Ascending aorta (tissue), 2 donors: ENCODE data around the gene PLEKHF1. TPM values are rescaled to one million over a fixed set of nuclear protein-coding genes. Genes with fewer than 3 reads are reported as not detected.

Experiments
- DNase-seq, 2 donors: peaks; one replicate each; pipeline ENCODE4 v3.0.0-alpha.2; 2019; ENCODE audit warnings: low spot score in 2 of 2
- H3K27ac ChIP-seq, 2 donors: fragments of 200-600 bp; sonication (generic); one replicate each; pipeline ENCODE4 v1.5.1; 2016 to 2017; ENCODE audit warnings: mild to moderate bottlenecking in 1 of 2
- H3K27me3 ChIP-seq: fragments of 200-600 bp; sonication (generic); one replicate; pipeline ENCODE4 v1.5.1; 2017
- H3K36me3 ChIP-seq, 2 donors: fragments of 200-600 bp; sonication (generic); one replicate each; pipeline ENCODE4 v1.5.1; 2016
- H3K4me1 ChIP-seq, 2 donors: fragments of 200-600 bp; sonication (generic); one replicate each; pipeline ENCODE4 v1.5.1; 2016 to 2017; ENCODE audit warnings: mild to moderate bottlenecking in 1 of 2
- H3K4me3 ChIP-seq, 2 donors: fragments of 200-600 bp; sonication (generic); one replicate each; pipeline ENCODE4 v1.5.1; 2016 to 2017; ENCODE audit warnings: mild to moderate bottlenecking in 1 of 2
- H3K9me3 ChIP-seq, 2 donors: fragments of 200-600 bp; sonication (generic); one replicate each; pipeline ENCODE4 v1.5.1; 2016
- CTCF ChIP-seq, 3 experiments: fragments of 200-600 bp in 2 of 3; fragments of 450-650 bp in 1 of 3; sonication (generic) in 2 of 3; IDR thresholded peaks; one replicate each; pipeline ENCODE4 v1.5.1; 2016 to 2019; ENCODE audit warnings: antibody characterized with exemption in 3 of 3, mild to moderate bottlenecking in 1 of 3, moderate library complexity in 1 of 3
- intact Hi-C: fragments of 100-400 bp; cut with DNase I; formaldehyde crosslinking; loops from one replicate; pipeline ENCODE4 v1.15.1; 2023
- total RNA-seq: library from RNA; depleted of rRNA; stranded (reverse); fragments of >200 nt; gene quantifications from one replicate; pipeline ENCODE4 v1.1.0, GENCODE V29; 2016

The PLEKHF1 gene
- total RNA-seq, 1 donor from 2014 or later = 68.3 TPM

GRCh38 chr19:29672933-29673336 lies 7.7 kb downstream of the PLEKHF1 start:
- H3K4me1 ChIP-seq = peaks cover 8 to 38% of the 10 kb centered on the region in 2 donors
- H3K27ac ChIP-seq = peak overlapping the region in 1 of 2 donors; percentile 27
- H3K27me3 ChIP-seq = no peaks in the 10 kb centered on the region
- H3K4me3 ChIP-seq = no peak overlapping the region
- intact Hi-C loops = no loop called here
- no peak for TF ChIP-seq CTCF (IDR thresholded peaks at IDR 0.05)
- DNase-seq = no peak
- peaks cover 33 to 36% of the 10 kb centered on the region in 2 donors for H3K36me3 ChIP-seq
- H3K9me3 ChIP-seq = no peaks in the 10 kb centered on the region

GRCh38 chr19:29673451-29674371 lies 8.4 kb downstream of the PLEKHF1 start:
- Histone ChIP-seq H3K36me3 (peaks cover 33 to 40% of the 10 kb centered on the region in 2 donors), H3K4me3 (no peak overlapping the region), H3K27me3 (no peaks in the 10 kb centered on the region), H3K4me1 (peaks cover under 1 to 38% of the 10 kb centered on the region in 2 donors), H3K27ac (no peak overlapping the region), H3K9me3 (no peaks in the 10 kb centered on the region)
- intact Hi-C loops = no loop called here
- no peak for TF ChIP-seq CTCF (IDR thresholded peaks at IDR 0.05)
- no peak for DNase-seq

GRCh38 chr19:29674374-29675119 lies 9.3 kb downstream of the PLEKHF1 start:
- H3K9me3 ChIP-seq = no peaks in the 10 kb centered on the region
- H3K4me1 ChIP-seq = peaks cover 6 to 34% of the 10 kb centered on the region in 2 donors
- intact Hi-C loops = no loop called here
- H3K36me3 ChIP-seq = peaks cover 33 to 41% of the 10 kb centered on the region in 2 donors
- no peaks in the 10 kb centered on the region for H3K27me3 ChIP-seq
- no peak for DNase-seq
- no peak overlapping the region for H3K4me3 ChIP-seq
- TF ChIP-seq CTCF (IDR thresholded peaks at IDR 0.05) = no peak
- no peak overlapping the region for H3K27ac ChIP-seq

GRCh38 chr19:29675120-29675649 lies 9.9 kb downstream of the PLEKHF1 start:
- no peak for TF ChIP-seq CTCF (IDR thresholded peaks at IDR 0.05)
- H3K27ac ChIP-seq = no peak overlapping the region
- intact Hi-C loops = no loop called here
- H3K27me3 ChIP-seq = no peaks in the 10 kb centered on the region
- DNase-seq = no peak
- H3K36me3 ChIP-seq = peaks cover 33 to 41% of the 10 kb centered on the region in 2 donors
- H3K4me1 ChIP-seq = peaks cover 8 to 37% of the 10 kb centered on the region in 2 donors
- H3K9me3 ChIP-seq = no peaks in the 10 kb centered on the region
- no peak overlapping the region for H3K4me3 ChIP-seq

GRCh38 chr19:29675650-29676186 lies 10.5 kb downstream of the PLEKHF1 start:
- Histone ChIP-seq H3K4me1 (peaks cover 11 to 41% of the 10 kb centered on the region in 2 donors), H3K9me3 (no peaks in the 10 kb centered on the region), H3K4me3 (no peak overlapping the region), H3K27me3 (no peaks in the 10 kb centered on the region), H3K27ac (peak overlapping the region in 1 of 2 donors; percentile 15), H3K36me3 (peaks cover 33 to 41% of the 10 kb centered on the region in 2 donors)
- TF ChIP-seq CTCF (IDR thresholded peaks at IDR 0.05) = no peak
- no peak for DNase-seq
- intact Hi-C loops = no loop called here
